Fibroblast of skin of right biceps (primary cell): Measurements from ENCODE around the gene MRPL43.
A peak's percentile ranks its signal among the peaks of the same experiment; 100 is the strongest.

Experiments used
- DNase-seq: peaks from one replicate; pipeline ENCODE4 v3.0.0-alpha.2; 2013

Gene MRPL43

DNA sequence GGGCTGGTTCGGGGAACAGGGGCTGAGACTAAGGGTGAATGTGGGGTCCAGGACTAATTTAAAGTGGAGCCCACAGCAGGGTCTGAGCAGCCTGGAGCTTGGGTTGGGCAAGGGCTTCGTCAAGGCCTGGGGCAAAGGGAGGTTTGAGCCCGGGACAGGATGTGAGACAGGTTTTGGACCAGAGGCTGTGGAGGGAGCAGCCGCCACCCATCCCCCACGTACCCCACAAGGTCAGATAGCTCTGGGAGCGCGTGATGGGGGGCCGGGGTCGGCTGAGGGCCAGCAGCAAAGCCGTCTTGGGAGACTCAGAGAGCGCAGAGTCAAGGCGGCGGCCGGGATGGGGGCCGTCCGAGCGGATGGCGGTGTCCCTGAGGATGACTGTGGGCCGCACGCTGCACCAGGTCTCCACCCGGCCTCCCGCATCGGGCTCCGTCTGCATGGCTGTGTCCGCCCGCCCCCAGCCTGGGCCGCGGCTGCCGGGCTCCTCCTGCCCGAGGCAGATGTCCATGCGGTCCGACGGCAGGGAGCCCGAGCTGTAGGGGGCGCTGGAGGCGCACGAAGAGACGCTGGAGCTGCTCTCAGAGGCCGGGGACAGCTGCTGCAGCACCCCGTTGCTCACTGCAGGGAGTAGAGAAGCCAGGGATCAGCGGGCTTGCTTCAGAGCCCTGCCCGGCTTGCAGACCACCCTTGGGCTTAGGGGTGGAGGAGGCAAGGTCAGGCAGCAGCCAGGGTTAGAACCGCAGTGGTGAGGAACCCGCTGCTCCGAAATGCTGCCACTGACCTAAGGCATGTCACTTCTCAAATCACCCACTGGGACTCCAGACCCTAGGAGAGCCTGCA, 31.5 kb upstream of the MRPL43 start:
- peak; percentile 75 for DNase-seq

DNA sequence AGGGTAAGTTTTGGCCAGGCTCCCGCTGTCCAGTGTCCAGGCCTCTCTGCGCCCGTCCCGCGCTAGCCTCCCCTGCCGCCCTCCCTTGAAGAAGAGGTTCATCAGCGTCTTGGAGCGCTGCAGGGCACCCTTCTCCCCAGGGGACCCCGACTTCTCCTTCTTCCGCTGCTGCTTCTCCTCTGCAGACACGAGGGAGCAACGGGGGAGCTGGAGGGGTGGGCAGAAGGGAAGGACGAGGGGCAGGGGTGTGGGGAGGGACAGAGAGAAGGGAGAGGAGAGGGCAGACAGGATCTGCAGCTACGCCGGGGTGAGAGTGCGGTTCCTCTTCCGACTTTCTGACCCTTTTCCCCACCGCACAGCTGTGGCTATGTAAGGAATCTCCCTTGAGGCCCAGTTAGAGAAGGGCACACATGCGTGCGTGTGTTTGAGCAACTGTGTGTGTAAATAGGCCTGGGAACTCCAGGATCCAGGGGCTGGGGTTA, 30.9 kb upstream of the MRPL43 start:
- no peak for DNase-seq

DNA sequence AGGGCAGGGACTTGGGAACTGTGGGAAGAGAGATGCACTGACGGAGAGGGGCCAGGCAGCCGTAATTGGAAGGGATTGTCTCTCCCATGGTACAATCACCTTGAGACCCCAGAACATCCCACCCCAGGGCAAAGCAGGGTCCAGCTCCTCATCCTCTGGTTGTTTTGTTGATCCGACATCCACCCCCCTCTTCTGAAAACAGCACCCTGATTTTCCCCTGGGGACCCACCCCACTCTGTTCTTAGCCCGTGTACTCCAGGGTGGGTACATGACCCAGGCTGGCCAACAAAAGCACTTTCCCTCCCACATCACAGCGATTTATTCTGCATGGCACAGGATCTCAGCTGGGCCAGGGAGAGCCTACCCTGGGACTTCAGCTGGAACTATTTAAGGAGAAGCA, 29.5 kb upstream of the MRPL43 start:
- no peak for DNase-seq

DNA sequence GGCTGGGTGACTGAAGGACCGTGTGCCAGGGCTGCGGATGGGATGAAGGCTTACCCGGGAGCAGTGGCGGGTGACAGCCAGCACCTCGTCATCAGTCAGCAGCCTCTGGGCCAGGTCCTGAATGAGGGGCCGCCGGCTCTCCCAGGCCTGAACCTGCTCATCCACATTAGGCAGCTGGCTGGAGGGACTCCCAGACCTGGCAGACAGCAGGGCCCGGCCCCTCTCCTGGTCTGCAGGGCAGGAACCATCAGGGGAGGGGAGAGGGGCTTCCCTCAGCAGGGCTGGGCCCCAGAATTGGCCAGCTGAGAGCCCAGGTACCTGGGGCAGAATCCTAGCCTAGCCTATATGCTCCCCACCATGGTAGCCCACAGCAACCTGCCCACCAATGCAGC, 28.3 kb upstream of the MRPL43 start:
- DNase-seq, result no peak

DNA sequence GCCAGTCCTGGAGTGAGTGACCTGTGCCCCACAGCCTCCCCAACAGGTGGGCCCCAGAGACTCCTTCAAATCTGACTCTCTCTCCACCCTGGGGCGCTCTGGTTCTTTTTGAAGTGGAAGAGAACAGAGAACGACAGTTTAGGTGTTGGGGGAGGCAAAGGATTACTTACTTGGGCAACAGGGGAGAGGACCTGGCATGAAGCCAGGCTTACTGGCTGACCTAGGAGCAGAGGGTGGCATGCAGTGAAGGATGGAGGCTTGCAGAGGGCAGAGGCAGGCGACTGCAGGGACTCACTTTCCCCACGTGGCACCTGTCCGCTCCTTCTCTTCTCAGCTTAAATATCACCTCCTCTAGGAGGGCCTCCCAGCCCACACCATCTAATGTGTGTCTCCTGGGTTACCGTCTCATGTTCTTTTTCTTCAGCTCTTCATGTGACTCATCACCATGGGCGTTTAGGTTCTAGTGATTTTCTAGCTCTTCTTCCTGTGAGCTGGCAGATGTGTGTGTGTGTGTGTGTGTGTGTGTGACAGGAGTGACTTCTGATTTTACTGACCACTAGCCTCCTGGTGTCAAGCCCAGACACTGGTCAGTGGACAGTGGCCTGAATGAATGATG, 27.8 kb upstream of the MRPL43 start:
- DNase-seq, result peak; percentile 93

DNA sequence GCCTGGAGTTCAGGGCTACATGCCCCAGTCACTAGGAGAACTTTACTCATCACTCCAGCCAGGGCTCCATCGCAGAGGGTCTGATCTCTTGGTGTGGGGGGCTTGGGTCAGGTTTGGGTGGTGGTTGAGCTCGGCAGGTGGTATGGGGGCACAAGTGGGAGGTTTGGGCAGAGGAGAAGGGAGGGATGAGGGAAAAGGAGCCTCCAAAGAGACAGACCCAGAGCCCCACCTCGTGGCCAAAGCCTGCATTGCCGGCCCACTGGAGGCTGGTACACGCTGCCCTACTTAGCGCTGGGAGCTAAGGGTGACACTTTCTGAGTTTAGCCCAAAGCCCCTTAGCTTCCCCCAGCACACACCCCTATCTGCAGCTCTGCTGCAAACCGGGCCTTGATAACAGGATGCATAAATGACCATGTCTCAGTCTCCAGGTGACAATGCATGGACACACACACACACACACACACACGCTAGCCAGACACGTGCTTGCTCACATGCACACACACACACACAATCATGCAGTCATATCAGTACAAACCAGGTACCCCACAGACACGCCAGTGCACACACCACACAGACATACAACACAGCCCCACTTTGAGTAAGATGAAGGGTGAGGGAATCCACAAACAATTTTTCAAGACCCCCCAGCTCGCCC, 27.1 kb upstream of the MRPL43 start:
- peak; percentile 60 for DNase-seq

DNA sequence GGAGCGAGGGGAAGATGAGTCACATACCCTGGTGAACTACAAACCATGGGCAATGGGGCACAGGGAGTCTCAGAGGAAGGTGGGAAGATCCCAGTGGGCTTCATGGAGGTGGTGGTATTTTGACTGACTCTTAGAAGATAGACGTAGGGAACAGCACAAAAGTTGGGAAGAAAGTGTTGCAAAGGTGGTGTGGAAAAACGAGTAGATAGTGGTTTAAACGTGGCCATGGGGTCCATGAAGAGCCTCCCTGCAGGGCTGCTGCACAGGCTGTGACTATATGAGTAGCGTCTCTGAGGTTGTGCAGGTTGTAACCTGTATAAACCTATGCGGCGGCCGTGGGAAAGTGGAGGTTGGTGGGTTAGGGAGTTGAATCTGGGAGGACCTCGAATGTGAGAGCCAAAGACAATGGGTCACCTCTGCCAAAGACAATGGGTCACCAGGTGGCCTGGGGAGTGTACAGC, 26.1 kb upstream of the MRPL43 start:
- DNase-seq, result no peak

DNA sequence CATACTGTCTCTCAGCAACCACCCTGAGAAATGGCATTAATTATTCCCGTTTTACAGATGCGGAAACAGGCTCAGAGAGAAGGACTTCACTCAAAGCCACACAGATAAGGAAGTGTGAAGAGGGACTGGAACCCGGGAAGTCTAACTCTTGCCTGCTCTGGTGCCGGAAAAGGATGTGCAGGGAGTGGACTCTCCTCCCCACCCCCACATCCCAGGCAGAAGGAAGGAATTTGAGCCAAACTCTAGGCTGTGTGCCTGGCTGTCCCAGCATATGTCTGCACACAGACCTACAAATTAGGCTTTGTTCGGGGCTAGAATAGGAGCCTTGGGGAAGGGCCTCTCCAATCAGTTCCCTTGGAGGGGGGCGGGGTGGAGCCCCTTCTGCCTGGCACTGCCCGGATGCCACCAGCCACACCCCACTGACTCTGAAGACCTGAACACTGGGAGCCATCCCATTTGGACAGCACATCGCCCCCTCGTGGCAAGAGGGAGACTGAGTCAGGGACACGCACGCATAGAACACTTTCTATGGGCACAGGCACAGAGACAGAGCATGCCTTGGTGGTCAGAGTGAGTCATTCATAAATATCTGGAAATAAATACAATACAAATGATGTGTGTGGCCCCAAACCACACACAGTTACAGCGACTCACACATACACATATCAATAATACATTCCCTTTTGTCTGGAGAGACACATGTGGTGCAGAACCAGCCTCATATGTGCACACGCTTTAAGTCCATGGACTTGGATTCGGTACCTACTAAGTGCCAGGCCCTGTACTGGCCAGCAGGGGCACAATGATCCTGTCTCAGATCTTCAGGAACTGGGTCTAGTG, 25.4 kb upstream of the MRPL43 start:
- DNase-seq, result peak; percentile 95

DNA sequence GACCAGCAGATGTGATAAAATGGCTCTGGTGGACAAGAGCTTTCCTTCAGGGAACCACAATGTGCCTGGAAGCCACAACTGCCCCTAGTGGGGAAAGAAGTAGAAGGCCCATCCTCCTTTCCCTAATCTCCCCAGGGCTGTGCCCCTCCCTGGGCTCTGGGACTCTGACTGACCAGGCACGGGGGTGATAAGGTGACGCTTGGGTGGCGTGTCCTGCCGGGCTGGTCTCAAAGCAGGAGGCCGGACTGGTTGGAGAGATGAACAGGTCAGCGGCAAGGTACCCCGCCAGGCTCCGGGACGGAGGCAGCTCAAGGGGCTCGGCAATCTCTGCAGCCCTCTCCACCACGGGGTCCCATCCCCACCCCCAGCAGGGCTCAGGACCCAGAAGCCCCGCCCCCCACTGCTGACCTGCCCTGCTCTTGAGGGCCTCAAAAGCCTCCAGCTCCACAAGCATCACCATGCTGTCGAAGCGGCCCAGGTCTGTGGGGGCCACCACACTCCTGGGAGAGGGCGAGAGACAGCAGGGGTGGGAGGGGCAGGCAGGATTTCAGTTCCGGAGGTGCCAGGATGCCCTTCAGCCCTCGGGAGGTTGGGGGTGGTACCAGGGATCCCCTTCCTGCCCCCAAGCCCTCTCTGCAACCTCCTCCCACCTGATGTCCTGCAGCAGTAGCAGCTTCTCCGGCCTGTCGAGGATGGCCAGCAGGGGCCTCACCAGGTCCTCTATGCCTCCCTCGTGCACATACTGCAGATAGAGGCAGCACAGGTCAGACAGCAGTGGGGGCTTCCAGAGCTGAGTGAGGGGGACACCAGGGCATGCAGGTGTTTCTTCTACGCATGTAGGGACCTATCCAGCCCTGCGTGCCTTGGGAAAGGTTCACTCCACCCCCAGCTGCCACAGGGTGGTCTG, 24.5 kb upstream of the MRPL43 start:
- DNase-seq, result no peak

DNA sequence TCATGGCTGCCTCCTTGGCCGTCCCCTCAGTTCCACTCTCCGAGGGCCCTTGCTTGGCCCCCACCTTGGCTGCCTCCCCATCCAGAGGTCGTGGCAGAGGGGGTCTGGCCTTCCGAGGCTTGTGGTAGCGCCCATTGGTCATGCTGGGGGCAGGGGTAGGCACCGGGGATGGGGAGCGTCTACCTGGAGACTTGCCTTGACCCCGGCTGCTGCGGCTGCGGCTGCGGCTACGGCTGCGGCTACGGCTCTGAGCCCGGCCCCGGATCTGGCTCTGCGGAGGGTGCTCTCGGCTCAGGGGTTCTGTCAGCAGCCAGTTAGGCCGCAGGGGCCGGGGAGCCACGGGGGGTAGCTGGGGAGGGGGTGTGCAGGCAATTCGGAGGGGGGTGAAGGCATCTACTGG, 23.0 kb upstream of the MRPL43 start:
- DNase-seq, result no peak

DNA sequence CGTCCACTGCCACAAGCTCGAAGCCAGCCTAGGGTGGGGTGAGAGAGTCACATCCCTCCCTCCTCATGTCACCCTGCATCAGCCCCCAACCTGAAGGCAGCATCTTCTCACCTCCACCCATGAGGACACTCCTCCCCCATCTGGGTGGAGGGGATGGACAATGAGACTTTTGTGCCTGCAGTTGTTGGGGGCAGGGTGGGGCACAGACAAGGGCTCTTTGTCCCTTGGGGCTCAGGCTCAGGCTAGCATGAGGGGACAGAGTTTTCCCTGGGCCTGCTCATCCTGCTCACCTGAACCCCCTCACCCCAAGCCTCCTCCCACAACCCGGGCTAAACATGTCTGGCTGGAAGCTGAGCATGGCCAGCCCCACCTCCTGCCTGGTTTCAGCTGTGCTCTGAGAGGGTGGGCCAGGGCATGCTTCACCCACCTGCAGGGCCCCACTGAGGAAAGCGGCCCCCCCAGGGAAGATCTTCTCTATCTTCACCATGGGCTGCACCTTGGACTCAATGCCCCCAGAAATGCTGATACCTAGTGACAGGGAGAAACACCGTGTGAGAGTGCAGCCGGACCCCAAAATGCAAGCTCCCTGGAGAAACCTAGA, 21.6 kb upstream of the MRPL43 start:
- no peak for DNase-seq

DNA sequence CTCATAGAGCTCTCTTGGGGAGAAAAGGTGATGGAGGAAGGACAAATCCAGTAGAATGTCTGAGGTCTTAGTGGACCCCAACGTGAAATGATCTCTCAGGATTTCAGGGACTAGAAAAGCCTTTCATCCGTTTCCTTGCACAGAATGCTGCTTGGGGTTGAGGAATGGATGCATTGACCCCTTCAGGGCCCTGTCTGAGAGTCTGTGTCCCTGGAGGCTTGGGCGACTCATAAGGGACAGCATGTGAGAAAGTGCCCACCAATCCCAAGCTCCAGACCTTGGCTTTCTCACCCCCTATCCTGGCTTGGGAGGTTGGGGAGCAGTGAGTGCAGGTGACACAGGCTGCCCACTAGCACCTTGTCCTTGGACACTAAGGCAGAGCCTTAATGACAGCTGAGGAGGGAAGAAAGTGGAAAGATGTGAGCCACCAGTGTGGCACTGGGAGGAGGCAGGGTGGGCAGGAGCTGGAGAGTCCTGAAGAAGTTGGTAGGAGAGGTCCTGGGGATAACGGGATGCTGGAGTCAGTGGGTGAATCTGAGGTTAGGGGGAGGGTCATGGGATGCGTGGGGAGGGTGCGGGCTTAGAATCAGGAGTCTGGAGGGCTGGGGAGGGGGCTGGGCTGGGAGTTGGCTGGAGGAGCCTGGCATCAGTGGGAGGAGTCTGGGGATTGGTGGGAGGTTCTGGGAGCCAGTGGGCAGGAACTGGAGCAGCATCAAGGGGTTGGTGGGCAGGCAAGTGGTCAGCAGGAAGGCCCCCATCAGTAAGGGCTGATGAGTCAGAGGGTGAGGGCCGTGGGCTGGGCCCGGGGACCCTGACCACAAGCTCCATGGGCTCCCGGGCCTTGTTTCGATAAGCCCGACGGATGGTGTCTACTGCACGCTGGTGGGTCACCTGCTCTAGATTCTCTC, 20.9 kb upstream of the MRPL43 start:
- no peak for DNase-seq

DNA sequence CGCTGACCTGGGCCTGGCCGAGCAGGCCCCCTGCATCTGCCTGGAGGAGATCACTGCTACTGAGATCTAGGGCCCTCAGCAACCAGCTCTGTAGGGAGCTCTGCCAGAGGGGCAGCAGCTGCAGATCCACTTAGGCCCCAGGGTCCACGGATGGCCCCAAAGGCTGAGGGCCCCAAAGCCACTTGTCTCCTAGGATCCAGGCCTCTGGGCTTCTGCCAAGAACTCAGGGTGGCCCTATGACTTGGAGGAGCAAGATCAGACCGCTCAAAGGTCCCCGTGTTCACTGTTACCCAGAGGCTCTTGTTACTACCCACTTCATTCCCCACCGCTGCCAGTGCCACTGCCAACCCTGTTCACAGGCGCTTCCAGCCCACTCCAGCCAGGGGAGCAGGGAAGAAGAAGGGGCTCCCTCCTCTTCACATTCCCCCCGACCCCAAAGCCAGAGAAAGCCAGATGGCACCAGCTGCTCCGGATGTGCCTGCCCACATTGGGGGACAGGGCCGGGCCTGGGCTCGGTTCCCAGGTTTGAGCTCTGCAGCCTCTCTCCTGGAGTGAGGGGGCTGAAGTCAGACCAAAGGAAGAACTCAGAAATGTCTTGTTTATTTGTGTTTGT, 19.9 kb upstream of the MRPL43 start:
- DNase-seq, result no peak

DNA sequence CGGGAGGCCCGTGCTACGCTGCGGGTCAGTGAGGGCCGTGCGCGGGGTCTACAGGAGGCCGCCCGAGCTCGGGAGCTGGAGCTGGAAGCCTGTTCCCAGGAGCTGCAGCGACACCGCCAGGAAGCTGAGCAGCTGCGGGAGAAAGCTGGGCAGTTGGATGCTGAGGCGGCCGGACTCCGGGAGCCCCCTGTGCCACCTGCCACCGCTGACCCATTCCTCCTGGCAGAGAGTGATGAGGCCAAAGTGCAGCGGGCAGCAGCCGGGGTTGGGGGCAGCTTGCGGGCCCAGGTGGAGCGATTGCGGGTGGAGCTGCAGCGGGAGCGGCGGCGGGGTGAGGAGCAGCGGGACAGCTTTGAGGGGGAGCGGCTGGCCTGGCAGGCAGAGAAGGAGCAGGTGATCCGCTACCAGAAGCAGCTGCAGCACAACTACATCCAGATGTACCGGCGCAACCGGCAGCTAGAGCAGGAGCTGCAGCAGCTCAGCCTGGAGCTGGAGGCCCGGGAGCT, 19.3 kb upstream of the MRPL43 start:
- no peak for DNase-seq

DNA sequence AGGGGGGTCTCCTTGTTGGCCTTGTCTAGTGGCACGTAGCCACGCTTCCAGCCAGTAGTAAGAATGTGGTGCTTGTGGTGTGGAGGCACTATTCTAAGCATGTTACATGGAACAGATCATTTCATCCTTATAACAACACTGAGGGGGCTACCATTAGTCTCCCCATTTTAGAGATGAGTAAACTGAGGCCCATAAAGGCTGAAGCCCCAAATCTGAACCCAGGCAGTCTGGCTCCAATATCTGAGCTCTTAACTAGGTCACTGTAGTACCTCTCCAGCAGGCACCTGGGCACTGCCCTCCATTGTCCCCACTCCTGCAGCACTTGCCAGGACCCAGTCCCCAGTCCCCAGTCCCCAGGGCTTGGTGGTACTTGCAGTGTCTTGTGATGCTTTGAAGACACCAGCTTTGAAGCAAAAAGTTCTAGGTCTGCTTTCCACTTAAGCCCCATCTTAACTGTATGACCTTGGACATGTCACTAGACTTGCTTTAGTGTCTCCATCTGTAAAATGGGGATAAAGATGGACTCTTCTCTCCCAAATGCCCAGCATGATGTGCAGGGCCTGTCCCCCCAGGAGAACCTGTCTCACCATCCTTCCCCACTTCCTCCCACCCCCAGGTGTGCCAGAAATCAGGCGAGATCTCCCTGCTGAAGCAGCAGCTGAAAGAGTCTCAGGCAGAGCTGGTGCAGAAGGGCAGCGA, 18.7 kb upstream of the MRPL43 start:
- no peak for DNase-seq

DNA sequence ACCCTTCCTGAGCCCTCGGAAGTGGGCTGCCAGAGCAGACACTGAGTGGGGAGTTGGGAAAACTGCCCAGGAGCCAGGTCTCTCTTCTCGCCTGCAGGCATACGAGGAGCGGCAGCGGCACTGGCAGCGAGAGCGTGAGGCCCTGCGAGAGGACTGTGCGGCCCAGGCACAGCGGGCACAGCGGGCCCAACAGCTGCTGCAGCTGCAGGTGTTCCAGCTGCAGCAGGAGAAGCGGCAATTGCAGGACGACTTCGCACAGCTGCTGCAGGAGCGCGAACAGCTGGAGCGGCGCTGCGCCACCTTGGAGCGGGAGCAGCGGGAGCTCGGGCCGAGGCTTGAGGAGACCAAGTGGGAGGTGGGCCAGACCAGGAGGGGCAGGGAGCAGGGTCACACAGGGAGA, 18.1 kb upstream of the MRPL43 start:
- DNase-seq, result no peak

DNA sequence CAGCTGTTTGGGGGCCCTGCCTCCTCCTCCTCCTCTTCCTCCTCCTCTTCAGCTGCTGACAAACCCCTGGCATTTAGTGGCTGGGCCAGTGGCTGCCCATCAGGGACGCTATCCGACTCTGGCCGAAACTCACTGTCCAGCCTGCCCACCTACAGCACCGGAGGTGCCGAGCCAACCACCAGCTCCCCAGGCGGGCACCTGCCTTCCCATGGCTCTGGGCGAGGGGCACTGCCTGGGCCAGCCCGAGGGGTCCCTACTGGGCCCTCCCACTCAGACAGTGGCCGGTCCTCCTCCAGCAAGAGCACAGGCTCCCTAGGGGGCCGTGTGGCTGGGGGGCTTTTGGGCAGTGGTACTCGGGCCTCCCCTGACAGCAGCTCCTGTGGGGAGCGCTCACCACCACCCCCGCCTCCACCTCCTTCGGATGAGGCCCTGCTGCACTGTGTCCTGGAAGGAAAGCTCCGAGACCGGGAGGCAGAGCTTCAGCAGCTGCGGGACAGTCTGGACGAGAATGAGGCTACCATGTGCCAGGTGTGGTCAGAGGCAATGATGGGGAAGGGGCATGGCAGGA, 16.4 kb upstream of the MRPL43 start:
- DNase-seq, result no peak

DNA sequence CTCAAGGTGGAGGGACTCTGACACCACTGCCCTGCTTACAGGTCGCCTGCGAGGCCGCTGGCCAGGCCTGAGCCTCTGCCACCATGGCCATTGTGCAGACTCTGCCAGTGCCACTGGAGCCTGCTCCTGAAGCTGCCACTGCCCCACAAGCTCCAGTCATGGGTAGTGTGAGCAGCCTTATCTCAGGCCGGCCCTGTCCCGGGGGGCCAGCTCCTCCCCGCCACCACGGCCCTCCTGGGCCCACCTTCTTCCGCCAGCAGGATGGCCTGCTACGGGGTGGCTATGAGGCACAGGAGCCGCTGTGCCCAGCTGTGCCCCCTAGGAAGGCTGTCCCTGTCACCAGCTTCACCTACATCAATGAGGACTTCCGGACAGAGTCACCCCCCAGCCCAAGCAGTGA, 15.2 kb upstream of the MRPL43 start:
- DNase-seq, result no peak

DNA sequence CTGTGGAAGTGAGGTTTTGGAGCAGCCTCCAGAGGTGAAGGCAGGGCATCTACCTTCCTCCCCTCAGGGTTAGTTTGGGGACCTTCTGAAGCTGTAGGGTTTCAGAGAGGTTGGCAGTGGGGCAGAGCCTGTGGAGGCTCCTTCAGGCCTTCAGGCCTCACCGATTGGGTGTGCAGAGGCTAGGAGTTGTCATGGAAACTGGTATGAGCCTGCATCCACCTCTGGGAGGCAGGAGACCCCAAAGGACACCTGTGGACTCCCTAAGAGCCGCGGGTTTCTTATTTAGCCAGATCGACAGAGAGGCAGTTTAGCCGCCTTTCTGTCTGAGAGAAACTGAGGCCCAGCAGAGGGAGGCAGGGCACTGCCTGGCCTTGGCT, 14.3 kb upstream of the MRPL43 start:
- no peak for DNase-seq
